Measurements from ENCODE around the gene BMP8B.

Gene BMP8B

GRCh38 chr1:39835110-39835509 lies 46.4 kb upstream of the BMP8B start:
- ChIA-PET POLR2A (no interaction called here), CTCF (interaction anchor here (1.0 to 2.5 kb wide), 3 partner anchors 10 to 67 kb away, joined by 3 to 7 read pairs (median 5); partner anchors contain the start of gene MYCL)
- H3K36me3 ChIP-seq (ENCODE audit: control insufficient read depth in 2 of 2, insufficient read depth in 1 of 2, low read length in 2 of 2), result peaks cover under 1 to 36% of the 10 kb centered on the region in 2 experiments; a peak in 1 of 3 replicates
- H3K4me1 ChIP-seq (ENCODE audit: control insufficient read depth, insufficient read depth, low read length), result no peaks in the 10 kb centered on the region
- no peak overlapping the region for H3K27ac ChIP-seq (ENCODE audit: extremely low read depth, low read depth, low read length)
- TF ChIP-seq PRDM1 (tag by site-specific recombination; IDR thresholded peaks at IDR 0.05) (0 out of 2 replicates have a peak, but pooled peaks have one; percentile 17), KLF16 (tag by site-specific recombination; IDR thresholded peaks at IDR 0.05) (no peak)
- no peak overlapping the region for H3K4me3 ChIP-seq (ENCODE audit: low read depth, low read length)
- no peaks in the 10 kb centered on the region for H3K9me3 ChIP-seq (ENCODE audit: control insufficient read depth, insufficient read depth, low read depth, low read length)

- peaks cover 0 to 23% of the 10 kb centered on the region in 2 experiments; a peak in 1 of 3 replicates for H3K36me3 ChIP-seq (ENCODE audit: control insufficient read depth in 2 of 2, insufficient read depth in 1 of 2, low read length in 2 of 2)
- H3K9me3 ChIP-seq (ENCODE audit: control insufficient read depth, insufficient read depth, low read depth, low read length), result no peaks in the 10 kb centered on the region
- CTCF ChIA-PET, result interaction anchor here (0.6 to 1.6 kb wide), 4 partner anchors 36 to 140 kb away, joined by 3 to 6 read pairs (median 4); no protein-coding TSS in a partner anchor
- no peaks in the 10 kb centered on the region for H3K4me1 ChIP-seq (ENCODE audit: control insufficient read depth, insufficient read depth, low read length)
- no peak overlapping the region for H3K4me3 ChIP-seq (ENCODE audit: low read depth, low read length)
- POLR2A ChIA-PET, result no interaction called here
- H3K27ac ChIP-seq (ENCODE audit: extremely low read depth, low read depth, low read length), result no peak overlapping the region
- TF ChIP-seq ZSCAN23 (tag by site-specific recombination; IDR thresholded peaks at IDR 0.05), result no peak
- TF ChIP-seq PRDM1 (tag by site-specific recombination; IDR thresholded peaks at IDR 0.05), result 0 out of 2 replicates have a peak, but pooled peaks have one; percentile 19
Measured at GRCh38 chr1:39833621-39834385, 45.1 kb upstream of the BMP8B start.

- H3K36me3 ChIP-seq (ENCODE audit: control insufficient read depth in 2 of 2, insufficient read depth in 1 of 2, low read length in 2 of 2), result peaks cover 0 to 16% of the 10 kb centered on the region in 2 experiments; a peak in 1 of 3 replicates
- POLR2A ChIA-PET, result no interaction called here
- TF ChIP-seq ZNF600 (tag by site-specific recombination; IDR thresholded peaks at IDR 0.05) (no peak), ZNF112 (tag by site-specific recombination; IDR thresholded peaks at IDR 0.05) (no peak), KLF8 (tag by site-specific recombination; IDR thresholded peaks at IDR 0.05) (no peak), MEIS1 (CRISPR knock-in tag; IDR thresholded peaks at IDR 0.05; ENCODE audit: borderline replicate concordance) (no peak), SETDB1 (IDR thresholded peaks at IDR 0.05; ENCODE audit: insufficient read length, low read length) (no peak), KLF9 (tag by site-specific recombination; IDR thresholded peaks at IDR 0.05; ENCODE audit: low read depth) (no peak), ZNF37A (tag by site-specific recombination; IDR thresholded peaks at IDR 0.05) (no peak), ZNF521 (tag by site-specific recombination; IDR thresholded peaks at IDR 0.05) (no peak), ZSCAN18 (tag by site-specific recombination; IDR thresholded peaks at IDR 0.05) (no peak), ZNF341 (tag by site-specific recombination; IDR thresholded peaks at IDR 0.05; ENCODE audit: low read depth) (no peak), HOXD13 (CRISPR knock-in tag; IDR thresholded peaks at IDR 0.05; ENCODE audit: borderline replicate concordance) (no peak), ZNF324 (tag by site-specific recombination; IDR thresholded peaks at IDR 0.05) (no peak), ZNF280D (tag by site-specific recombination; IDR thresholded peaks at IDR 0.05) (no peak)
- no peak overlapping the region for H3K27ac ChIP-seq (ENCODE audit: extremely low read depth, low read depth, low read length)
- no peaks in the 10 kb centered on the region for H3K9me3 ChIP-seq (ENCODE audit: control insufficient read depth, insufficient read depth, low read depth, low read length)
- H3K4me3 ChIP-seq (ENCODE audit: low read depth, low read length), result no peak overlapping the region
- no peaks in the 10 kb centered on the region for H3K4me1 ChIP-seq (ENCODE audit: control insufficient read depth, insufficient read depth, low read length)
- CTCF ChIA-PET, result interaction anchor here (0.6 to 1.6 kb wide), 4 partner anchors 50 to 141 kb away, joined by 3 to 6 read pairs (median 4); partner anchors contain the start of gene TRIT1
Measured at GRCh38 chr1:39833121-39833520, 44.5 kb upstream of the BMP8B start.
